ENCODE results near the gene LTA. TPM values are rescaled to one million over a fixed set of nuclear protein-coding genes. Genes with fewer than 3 reads are reported as not detected.

LTA gene
- total and polyA plus RNA-seq, 7 donors: 0.05 to 0.10 TPM; not detected in 5

- no peak for DNase-seq
- no peak overlapping the region for H3K27ac ChIP-seq
- ATAC-seq: no peak
- intact Hi-C loops (cut with DNase I): no loop called here
- TF ChIP-seq CTCF (IDR thresholded peaks at IDR 0.05): no peak
- no peaks in the 10 kb centered on the region for H3K9me3 ChIP-seq
- H3K4me3 ChIP-seq: no peak overlapping the region
- 66 to 70% (median 69%) methylated on average over 9 of the region's 9 CpGs for WGBS, 3 donors
- H3K27me3 ChIP-seq (ENCODE audit: insufficient read depth in 3 of 3, low read length in 2 of 3): no peaks in the 10 kb centered on the region
- no peaks in the 10 kb centered on the region for H3K4me1 ChIP-seq
- H3K36me3 ChIP-seq (ENCODE audit: insufficient read depth in 1 of 2, low read depth in 1 of 2): peaks cover 24 to 77% of the 10 kb centered on the region in 2 donors
Observed at GRCh38 chr6:31531771-31532643, 40.1 kb upstream of the LTA start.

- no peak for ATAC-seq
- intact Hi-C loops (cut with DNase I): no loop called here
Observed at GRCh38 chr6:31532644-31533454, 39.2 kb upstream of the LTA start.

GRCh38 chr6:31533455-31533841 is 38.6 kb upstream of the LTA start:
- 75 to 84% (median 83%) methylated on average over 1 of the region's 1 CpG for WGBS, 3 donors
- Histone ChIP-seq H3K4me1 (no peaks in the 10 kb centered on the region), H3K36me3 (ENCODE audit: insufficient read depth in 1 of 2, low read depth in 1 of 2) (peaks cover 28 to 91% of the 10 kb centered on the region in 2 donors), H3K4me3 (no peak overlapping the region), H3K27me3 (ENCODE audit: insufficient read depth in 3 of 3, low read length in 2 of 3) (no peaks in the 10 kb centered on the region), H3K27ac (no peak overlapping the region), H3K9me3 (no peaks in the 10 kb centered on the region)
- DNase-seq: no peak
- intact Hi-C loops (cut with DNase I): no loop called here
- TF ChIP-seq CTCF (IDR thresholded peaks at IDR 0.05): no peak
- ATAC-seq: no peak

More at GRCh38 chr6:31532644-31533454, 39.2 kb upstream of the LTA start:
- no peak overlapping the region for H3K27ac ChIP-seq
- 43 to 61% (median 44%) methylated on average over 9 of the region's 9 CpGs for WGBS, 3 donors
- H3K4me1 ChIP-seq: no peaks in the 10 kb centered on the region
- H3K36me3 ChIP-seq (ENCODE audit: insufficient read depth in 1 of 2, low read depth in 1 of 2): peaks cover 24 to 85% of the 10 kb centered on the region in 2 donors
- no peak for DNase-seq
- no peak for TF ChIP-seq CTCF (IDR thresholded peaks at IDR 0.05)
- H3K9me3 ChIP-seq: no peaks in the 10 kb centered on the region
- H3K4me3 ChIP-seq: no peak overlapping the region
- H3K27me3 ChIP-seq (ENCODE audit: insufficient read depth in 3 of 3, low read length in 2 of 3): no peaks in the 10 kb centered on the region

GRCh38 chr6:31534011-31534410 is 38.1 kb upstream of the LTA start:
- H3K36me3 ChIP-seq (ENCODE audit: insufficient read depth in 1 of 2, low read depth in 1 of 2): peaks cover 31 to 97% of the 10 kb centered on the region in 2 donors
- DNase-seq: no peak

More at GRCh38 chr6:31534011-31534410, 38.1 kb upstream of the LTA start:
- H3K9me3 ChIP-seq: no peaks in the 10 kb centered on the region
- H3K4me3 ChIP-seq: no peak overlapping the region
- no peaks in the 10 kb centered on the region for H3K27me3 ChIP-seq (ENCODE audit: insufficient read depth in 3 of 3, low read length in 2 of 3)
- no peak overlapping the region for H3K27ac ChIP-seq
- no peak for ATAC-seq
- TF ChIP-seq CTCF (IDR thresholded peaks at IDR 0.05): no peak
- WGBS, 3 donors: 86 to 91% (median 90%) methylated on average over 6 of the region's 6 CpGs
- peaks cover 3% of the 10 kb centered on the region for H3K4me1 ChIP-seq
- intact Hi-C loops (cut with DNase I): no loop called here

Data from psoas muscle (tissue), 8 donors.